Measurements from ENCODE around the gene IGLL1.

Gene IGLL1

DNA sequence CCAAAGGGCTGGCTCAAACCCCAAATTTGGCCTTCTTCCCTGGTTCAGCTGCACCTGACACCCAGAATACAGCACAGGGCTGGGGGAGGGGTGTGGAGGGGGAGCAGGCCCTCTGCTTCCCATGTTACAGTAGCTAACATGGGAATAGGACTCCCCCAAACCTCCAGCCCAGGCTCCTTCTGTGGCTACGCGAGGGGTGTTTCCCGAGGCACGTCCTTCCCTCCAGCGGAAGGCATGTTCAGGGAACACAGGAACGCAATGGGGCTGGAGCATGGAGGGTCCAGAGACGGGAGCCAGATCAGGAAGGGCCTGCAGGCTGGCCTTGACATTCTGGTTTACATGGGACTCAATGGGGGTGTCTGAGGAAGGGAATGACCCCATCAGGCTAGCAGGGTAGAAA is 11.8 kb upstream of the IGLL1 start:
- H3K27me3 ChIP-seq (ENCODE audit: insufficient read depth, poor library complexity, severe bottlenecking) = no peaks in the 10 kb centered on the region
- H3K4me3 ChIP-seq (ENCODE audit: severe bottlenecking) = no peak overlapping the region
- H3K36me3 ChIP-seq (ENCODE audit: low read depth) = no peaks in the 10 kb centered on the region
- H3K4me1 ChIP-seq (ENCODE audit: insufficient read depth, poor library complexity, severe bottlenecking) = no peaks in the 10 kb centered on the region
- TF ChIP-seq, protein P1, sequence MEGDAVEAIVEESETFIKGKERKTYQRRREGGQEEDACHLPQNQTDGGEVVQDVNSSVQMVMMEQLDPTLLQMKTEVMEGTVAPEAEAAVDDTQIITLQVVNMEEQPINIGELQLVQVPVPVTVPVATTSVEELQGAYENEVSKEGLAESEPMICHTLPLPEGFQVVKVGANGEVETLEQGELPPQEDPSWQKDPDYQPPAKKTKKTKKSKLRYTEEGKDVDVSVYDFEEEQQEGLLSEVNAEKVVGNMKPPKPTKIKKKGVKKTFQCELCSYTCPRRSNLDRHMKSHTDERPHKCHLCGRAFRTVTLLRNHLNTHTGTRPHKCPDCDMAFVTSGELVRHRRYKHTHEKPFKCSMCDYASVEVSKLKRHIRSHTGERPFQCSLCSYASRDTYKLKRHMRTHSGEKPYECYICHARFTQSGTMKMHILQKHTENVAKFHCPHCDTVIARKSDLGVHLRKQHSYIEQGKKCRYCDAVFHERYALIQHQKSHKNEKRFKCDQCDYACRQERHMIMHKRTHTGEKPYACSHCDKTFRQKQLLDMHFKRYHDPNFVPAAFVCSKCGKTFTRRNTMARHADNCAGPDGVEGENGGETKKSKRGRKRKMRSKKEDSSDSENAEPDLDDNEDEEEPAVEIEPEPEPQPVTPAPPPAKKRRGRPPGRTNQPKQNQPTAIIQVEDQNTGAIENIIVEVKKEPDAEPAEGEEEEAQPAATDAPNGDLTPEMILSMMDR (IDR thresholded peaks at IDR 0.05; ENCODE audit: poor library complexity, severe bottlenecking) = no peak
- ATAC-seq (ENCODE audit: low read depth) (no peak), DNase-seq (ENCODE audit: low spot score) (no peak)
- H3K9me3 ChIP-seq (ENCODE audit: severe bottlenecking) = no peaks in the 10 kb centered on the region
- H3K27ac ChIP-seq (ENCODE audit: poor library complexity, severe bottlenecking) = no peak overlapping the region

DNA sequence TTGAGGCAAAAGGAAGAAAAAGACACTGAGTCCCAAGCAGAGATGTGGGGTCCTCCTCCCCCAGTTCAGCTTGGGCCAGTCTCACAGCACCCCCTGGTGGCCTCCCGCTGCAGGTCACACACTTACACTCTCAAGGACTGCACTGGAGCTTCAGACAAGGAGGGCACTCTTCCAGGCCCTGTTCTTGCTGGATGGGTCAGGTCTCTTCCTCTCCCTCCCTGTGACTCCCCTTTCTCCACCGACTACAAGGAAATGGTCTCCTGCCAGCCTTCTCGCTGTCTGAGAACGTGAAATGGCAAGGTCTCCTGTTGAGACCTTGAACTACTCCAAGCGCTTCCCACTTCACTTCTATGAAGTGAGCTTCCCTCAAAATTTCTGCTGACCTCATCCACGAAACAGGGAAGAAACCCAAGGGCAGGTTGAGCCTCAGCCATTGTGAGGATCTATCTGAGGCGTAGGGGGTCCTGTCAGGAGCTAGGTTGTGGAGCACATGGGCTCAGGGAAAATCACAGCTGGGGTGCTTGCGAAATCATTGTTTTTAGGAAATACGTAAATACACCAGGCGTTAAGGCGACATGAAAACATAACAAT is 11.2 kb upstream of the IGLL1 start:
- Histone ChIP-seq H3K4me1 (ENCODE audit: insufficient read depth, poor library complexity, severe bottlenecking) (no peaks in the 10 kb centered on the region), H3K9me3 (ENCODE audit: severe bottlenecking) (no peaks in the 10 kb centered on the region), H3K27ac (ENCODE audit: poor library complexity, severe bottlenecking) (no peak overlapping the region), H3K4me3 (ENCODE audit: severe bottlenecking) (no peak overlapping the region), H3K27me3 (ENCODE audit: insufficient read depth, poor library complexity, severe bottlenecking) (no peaks in the 10 kb centered on the region), H3K36me3 (ENCODE audit: low read depth) (no peaks in the 10 kb centered on the region)
- ATAC-seq (ENCODE audit: low read depth) (peak; percentile 45; the same call in 1 of the 3 replicates), DNase-seq (ENCODE audit: low spot score) (no peak)
- TF ChIP-seq, protein P1 (IDR thresholded peaks at IDR 0.05; ENCODE audit: poor library complexity, severe bottlenecking) = peak; percentile 57

DNA sequence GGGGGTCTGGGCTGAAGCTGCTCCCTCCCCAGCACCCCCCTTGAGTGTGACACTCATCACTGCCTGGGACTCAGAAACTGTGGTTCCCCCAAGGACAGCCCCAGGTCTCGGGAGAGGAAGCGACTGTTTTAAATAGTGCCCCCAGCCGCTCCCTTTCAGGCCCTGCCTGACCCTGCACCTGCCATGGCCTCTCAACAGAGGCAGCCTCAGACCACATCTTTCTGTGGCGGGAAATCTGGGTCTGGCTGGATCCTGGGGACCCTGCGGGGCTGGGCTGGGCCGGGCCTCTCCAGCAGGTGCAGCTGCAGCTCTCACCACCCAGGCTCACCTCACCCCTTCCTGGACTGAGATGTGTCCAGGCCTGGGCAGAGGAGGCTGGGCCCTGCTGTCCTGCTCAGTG is 3.7 kb upstream of the IGLL1 start:
- ATAC-seq (ENCODE audit: low read depth) = no peak
- no peaks in the 10 kb centered on the region for H3K4me1 ChIP-seq (ENCODE audit: insufficient read depth, poor library complexity, severe bottlenecking)

DNA sequence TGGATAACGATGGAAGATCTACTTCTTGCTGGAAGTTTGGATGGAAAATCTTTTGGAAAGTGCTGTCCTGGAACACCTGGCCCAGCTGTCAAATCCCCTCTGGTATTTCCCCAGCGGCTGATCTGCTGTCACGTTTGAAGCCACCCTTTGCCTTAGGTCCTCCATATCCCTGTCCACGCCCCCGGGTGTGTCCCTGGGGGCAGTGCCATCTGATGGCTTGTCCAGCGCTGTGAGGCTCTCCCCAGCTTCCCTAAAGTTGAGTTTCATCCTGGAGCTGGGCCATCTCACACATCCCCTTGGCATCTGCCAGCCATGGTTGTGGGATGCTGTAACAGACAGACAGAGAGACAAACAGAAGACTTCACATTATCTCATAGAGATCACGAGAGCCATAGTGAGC is 3.1 kb upstream of the IGLL1 start:
- no peaks in the 10 kb centered on the region for H3K4me1 ChIP-seq (ENCODE audit: insufficient read depth, poor library complexity, severe bottlenecking)
- no peaks in the 10 kb centered on the region for H3K36me3 ChIP-seq (ENCODE audit: low read depth)
- no peaks in the 10 kb centered on the region for H3K27me3 ChIP-seq (ENCODE audit: insufficient read depth, poor library complexity, severe bottlenecking)
- H3K27ac ChIP-seq (ENCODE audit: poor library complexity, severe bottlenecking) = no peak overlapping the region
- H3K4me3 ChIP-seq (ENCODE audit: severe bottlenecking) = no peak overlapping the region
- TF ChIP-seq, protein P1 (IDR thresholded peaks at IDR 0.05; ENCODE audit: poor library complexity, severe bottlenecking) = no peak
- ATAC-seq (ENCODE audit: low read depth) (no peak), DNase-seq (ENCODE audit: low spot score) (no peak)
- no peaks in the 10 kb centered on the region for H3K9me3 ChIP-seq (ENCODE audit: severe bottlenecking)

More for the DNA sequence above, 3.7 kb upstream of the IGLL1 start:
- Histone ChIP-seq H3K4me3 (ENCODE audit: severe bottlenecking) (no peak overlapping the region), H3K36me3 (ENCODE audit: low read depth) (no peaks in the 10 kb centered on the region), H3K27ac (ENCODE audit: poor library complexity, severe bottlenecking) (no peak overlapping the region), H3K9me3 (ENCODE audit: severe bottlenecking) (no peaks in the 10 kb centered on the region), H3K27me3 (ENCODE audit: insufficient read depth, poor library complexity, severe bottlenecking) (no peaks in the 10 kb centered on the region)
- no peak for DNase-seq (ENCODE audit: low spot score)
- TF ChIP-seq, protein P1 (IDR thresholded peaks at IDR 0.05; ENCODE audit: poor library complexity, severe bottlenecking) = no peak

DNA sequence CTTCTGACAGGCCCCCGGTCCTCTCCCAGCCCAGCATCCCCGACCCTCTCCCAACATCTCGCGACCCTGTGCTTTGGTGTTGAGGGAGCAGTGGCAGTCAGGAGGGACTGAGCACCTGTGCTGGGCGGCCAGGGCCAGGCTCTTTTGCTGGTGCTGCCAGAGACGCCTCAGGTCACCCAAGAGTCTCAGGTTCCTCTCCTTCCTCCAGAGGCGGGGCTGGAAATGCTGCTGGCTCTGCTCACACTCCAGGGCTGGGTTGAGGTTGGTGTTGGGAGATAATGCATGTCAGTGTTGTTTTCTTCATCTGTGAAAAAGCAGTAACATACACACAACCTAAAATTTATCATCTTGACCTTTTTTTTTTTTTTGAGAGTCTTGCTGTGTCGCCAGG is 1.2 kb upstream of the IGLL1 start:
- no peak overlapping the region for H3K4me3 ChIP-seq (ENCODE audit: severe bottlenecking)
- no peaks in the 10 kb centered on the region for H3K9me3 ChIP-seq (ENCODE audit: severe bottlenecking)
- no peaks in the 10 kb centered on the region for H3K36me3 ChIP-seq (ENCODE audit: low read depth)
- H3K27me3 ChIP-seq (ENCODE audit: insufficient read depth, poor library complexity, severe bottlenecking) = no peaks in the 10 kb centered on the region
- H3K4me1 ChIP-seq (ENCODE audit: insufficient read depth, poor library complexity, severe bottlenecking) = no peaks in the 10 kb centered on the region
- no peak overlapping the region for H3K27ac ChIP-seq (ENCODE audit: poor library complexity, severe bottlenecking)
- DNase-seq (ENCODE audit: low spot score) = no peak
- TF ChIP-seq, protein P1 (IDR thresholded peaks at IDR 0.05; ENCODE audit: poor library complexity, severe bottlenecking) = no peak
- no peak for ATAC-seq (ENCODE audit: low read depth)
